ENCODE measurements around the gene AGBL5. TPM values are rescaled to one million over a fixed set of nuclear protein-coding genes. Genes with fewer than 3 reads are reported as not detected.

AGBL5 gene
- total RNA-seq, 2 experiments from 2014 or later = 37.4 to 42.0 TPM

- TF ChIP-seq EZH2phosphoT487 (IDR thresholded peaks at IDR 0.05; ENCODE audit: borderline replicate concordance, low read depth, low read length) (no peak), CTCF (conservative IDR thresholded peaks at IDR 0.05; ENCODE audit: low read length) (no peak)
Measured at GRCh38 chr2:27024812-27025211, 26.7 kb upstream of the AGBL5 start.

GRCh38 chr2:27025281-27025800 is 26.1 kb upstream of the AGBL5 start:
- no peaks in the 10 kb centered on the region for H3K9me2 ChIP-seq (ENCODE audit: insufficient read depth, low read length)
- intact Hi-C loops (cut with micrococcal nuclease; ENCODE audit: unreplicated experiment) = no loop called here
- TF ChIP-seq CTCF (conservative IDR thresholded peaks at IDR 0.05; ENCODE audit: low read length) = no peak
- TF ChIP-seq EZH2phosphoT487 (IDR thresholded peaks at IDR 0.05; ENCODE audit: borderline replicate concordance, low read depth, low read length) = no peak
- H3K4me3 ChIP-seq (ENCODE audit: low read depth, low read length, poor library complexity, severe bottlenecking) = no peak overlapping the region
- BruUV-seq (replicated peaks) = no TSS peak
- no peak for DNase-seq (ENCODE audit: low spot score)
- no peak overlapping the region for H2AFZ ChIP-seq (ENCODE audit: low read length)
- ChIA-PET POLR2A (no interaction called here), CTCF (ENCODE audit: unreplicated experiment) (no interaction called here)
- no peaks in the 10 kb centered on the region for H3K36me3 ChIP-seq (ENCODE audit: insufficient read depth, low read length)
- no peaks in the 10 kb centered on the region for H3K4me1 ChIP-seq (ENCODE audit: insufficient read depth, low read length, poor library complexity, severe bottlenecking)
- no peaks in the 10 kb centered on the region for H4K20me1 ChIP-seq (ENCODE audit: insufficient read depth, low read length)
- H3K4me2 ChIP-seq (ENCODE audit: low read length) = no peak overlapping the region
- H3K27ac ChIP-seq (ENCODE audit: low read depth, low read length, poor library complexity, severe bottlenecking) = no peak overlapping the region
- no peaks in the 10 kb centered on the region for H3K9me3 ChIP-seq (ENCODE audit: low read length)
- no peaks in the 10 kb centered on the region for H3K79me2 ChIP-seq (ENCODE audit: insufficient read depth, low read depth, low read length)

More at GRCh38 chr2:27024812-27025211, 26.7 kb upstream of the AGBL5 start:
- no peak for DNase-seq (ENCODE audit: low spot score)
- intact Hi-C loops (cut with micrococcal nuclease; ENCODE audit: unreplicated experiment) = no loop called here
- no peaks in the 10 kb centered on the region for H4K20me1 ChIP-seq (ENCODE audit: insufficient read depth, low read length)
- ChIA-PET CTCF (ENCODE audit: unreplicated experiment) (no interaction called here), POLR2A (no interaction called here)
- H3K9me2 ChIP-seq (ENCODE audit: insufficient read depth, low read length) = no peaks in the 10 kb centered on the region
- no peaks in the 10 kb centered on the region for H3K4me1 ChIP-seq (ENCODE audit: insufficient read depth, low read length, poor library complexity, severe bottlenecking)
- no peak overlapping the region for H3K4me2 ChIP-seq (ENCODE audit: low read length)
- H2AFZ ChIP-seq (ENCODE audit: low read length) = no peak overlapping the region
- no peaks in the 10 kb centered on the region for H3K79me2 ChIP-seq (ENCODE audit: insufficient read depth, low read depth, low read length)
- no TSS peak for BruUV-seq (replicated peaks)
- H3K9me3 ChIP-seq (ENCODE audit: low read length) = no peaks in the 10 kb centered on the region
- H3K36me3 ChIP-seq (ENCODE audit: insufficient read depth, low read length) = no peaks in the 10 kb centered on the region
- no peak overlapping the region for H3K4me3 ChIP-seq (ENCODE audit: low read depth, low read length, poor library complexity, severe bottlenecking)
- no peak overlapping the region for H3K27ac ChIP-seq (ENCODE audit: low read depth, low read length, poor library complexity, severe bottlenecking)

GRCh38 chr2:27025861-27026851 is 25.3 kb upstream of the AGBL5 start:
- Histone ChIP-seq H3K27ac (ENCODE audit: low read depth, low read length, poor library complexity, severe bottlenecking) (no peak overlapping the region), H3K4me2 (ENCODE audit: low read length) (no peak overlapping the region), H2AFZ (ENCODE audit: low read length) (no peak overlapping the region), H3K36me3 (ENCODE audit: insufficient read depth, low read length) (no peaks in the 10 kb centered on the region), H3K9me3 (ENCODE audit: low read length) (no peaks in the 10 kb centered on the region), H3K4me3 (ENCODE audit: low read depth, low read length, poor library complexity, severe bottlenecking) (no peak overlapping the region), H3K4me1 (ENCODE audit: insufficient read depth, low read length, poor library complexity, severe bottlenecking) (no peaks in the 10 kb centered on the region), H3K9me2 (ENCODE audit: insufficient read depth, low read length) (no peaks in the 10 kb centered on the region), H3K79me2 (ENCODE audit: insufficient read depth, low read depth, low read length) (no peaks in the 10 kb centered on the region), H4K20me1 (ENCODE audit: insufficient read depth, low read length) (no peaks in the 10 kb centered on the region)
- ChIA-PET POLR2A (interaction anchor here (0.6 kb wide), 1 partner anchor 503 kb away, joined by 5 read pairs; no protein-coding TSS in a partner anchor), CTCF (ENCODE audit: unreplicated experiment) (no interaction called here)
- intact Hi-C loops (cut with micrococcal nuclease; ENCODE audit: unreplicated experiment) = no loop called here
- BruUV-seq (replicated peaks) = no TSS peak
- TF ChIP-seq CTCF (conservative IDR thresholded peaks at IDR 0.05; ENCODE audit: low read length) (no peak), EZH2phosphoT487 (IDR thresholded peaks at IDR 0.05; ENCODE audit: borderline replicate concordance, low read depth, low read length) (no peak)
- no peak for DNase-seq (ENCODE audit: low spot score)

All from OCI-LY7 (cell line).